ENCODE measurements around the gene DAPK3.

The DAPK3 gene

DNA sequence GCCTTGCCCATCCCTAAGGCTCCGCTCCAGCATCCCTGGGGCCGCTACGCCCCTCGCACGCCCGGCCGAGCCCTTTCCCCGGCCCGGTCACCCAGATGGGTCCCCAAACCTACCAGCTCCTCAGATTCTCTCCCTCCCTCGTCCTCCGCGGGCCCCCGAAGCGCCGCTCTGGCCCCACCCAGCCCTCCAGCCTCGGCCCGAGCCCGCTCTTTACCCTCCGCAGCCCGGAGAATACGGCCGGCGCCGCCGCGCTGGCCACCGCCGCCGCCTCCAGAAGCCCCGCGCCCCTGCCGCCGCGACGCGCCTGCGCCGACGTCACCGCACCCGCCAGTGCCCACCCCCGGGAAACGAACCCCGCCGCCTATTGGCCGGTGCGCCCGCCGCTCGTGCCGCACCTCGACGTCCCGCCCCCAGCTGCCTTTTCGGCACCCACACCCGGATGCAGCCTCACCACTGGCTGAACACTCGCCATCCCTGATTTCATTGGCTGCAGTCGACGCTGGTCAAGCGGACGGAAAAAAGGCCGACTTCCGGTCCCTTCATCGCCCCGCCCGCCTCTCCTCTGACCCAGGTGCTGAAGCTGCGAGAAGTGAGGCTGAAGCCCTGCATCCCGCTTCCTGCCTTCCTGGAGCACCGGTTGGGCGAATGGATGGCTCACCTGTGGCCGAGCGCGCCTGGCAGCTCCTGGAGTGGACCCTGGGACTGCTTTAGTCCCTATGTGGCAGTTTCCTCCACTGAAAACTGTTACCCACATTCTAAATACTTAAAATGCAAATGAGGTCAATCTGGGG lies at the start of gene DAPK3:
Gene DAPK3 (minus strand): TSS at position 292 of the 791 bp plus-strand sequence. CDS start 1,364 bp downstream, outside the sequence.
- H3K36me3 ChIP-seq (ENCODE audit: insufficient read depth, low read length): peaks cover 37% of the 10 kb centered on the region
- H3K9me3 ChIP-seq (ENCODE audit: control insufficient read depth, insufficient read depth, low read length): no peaks in the 10 kb centered on the region
- peaks cover 20% of the 10 kb centered on the region for H3K4me1 ChIP-seq (ENCODE audit: insufficient read depth, low read length)
- peak within 1 kb of the TSS; percentile 99 for H3K9ac ChIP-seq (ENCODE audit: low read depth, low read length)

DNA sequence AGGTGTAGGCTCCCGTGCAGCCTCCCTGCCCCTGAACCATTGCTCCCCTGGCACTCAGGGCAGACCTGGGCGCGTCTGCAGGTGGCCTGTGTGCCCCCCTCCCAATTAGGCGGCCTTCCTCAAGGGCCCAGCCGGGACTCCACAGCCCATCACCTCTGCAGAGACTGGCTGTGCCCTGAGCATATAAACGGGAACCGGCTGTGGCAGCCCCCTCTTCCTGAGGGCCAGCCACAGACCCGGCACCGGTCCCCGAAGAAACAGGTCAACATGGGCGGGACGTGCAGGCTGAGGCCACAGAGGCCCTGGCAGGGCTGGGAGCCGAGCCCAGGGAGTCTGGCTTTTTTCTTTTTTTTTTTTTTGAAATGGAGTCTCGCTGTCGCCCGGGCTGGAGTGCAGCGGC lies 48.7 kb upstream of the DAPK3 start:
- Histone ChIP-seq H3K9me3 (ENCODE audit: control insufficient read depth, insufficient read depth, low read length) (no peaks in the 10 kb centered on the region), H3K9ac (ENCODE audit: low read depth, low read length) (no peak overlapping the region), H3K36me3 (ENCODE audit: insufficient read depth, low read length) (no peaks in the 10 kb centered on the region; the same call in 1 of the 2 replicates), H3K4me1 (ENCODE audit: insufficient read depth, low read length) (0 out of 2 replicates have a peak, but pooled peaks cover 2% of the 10 kb centered on the region)

DNA sequence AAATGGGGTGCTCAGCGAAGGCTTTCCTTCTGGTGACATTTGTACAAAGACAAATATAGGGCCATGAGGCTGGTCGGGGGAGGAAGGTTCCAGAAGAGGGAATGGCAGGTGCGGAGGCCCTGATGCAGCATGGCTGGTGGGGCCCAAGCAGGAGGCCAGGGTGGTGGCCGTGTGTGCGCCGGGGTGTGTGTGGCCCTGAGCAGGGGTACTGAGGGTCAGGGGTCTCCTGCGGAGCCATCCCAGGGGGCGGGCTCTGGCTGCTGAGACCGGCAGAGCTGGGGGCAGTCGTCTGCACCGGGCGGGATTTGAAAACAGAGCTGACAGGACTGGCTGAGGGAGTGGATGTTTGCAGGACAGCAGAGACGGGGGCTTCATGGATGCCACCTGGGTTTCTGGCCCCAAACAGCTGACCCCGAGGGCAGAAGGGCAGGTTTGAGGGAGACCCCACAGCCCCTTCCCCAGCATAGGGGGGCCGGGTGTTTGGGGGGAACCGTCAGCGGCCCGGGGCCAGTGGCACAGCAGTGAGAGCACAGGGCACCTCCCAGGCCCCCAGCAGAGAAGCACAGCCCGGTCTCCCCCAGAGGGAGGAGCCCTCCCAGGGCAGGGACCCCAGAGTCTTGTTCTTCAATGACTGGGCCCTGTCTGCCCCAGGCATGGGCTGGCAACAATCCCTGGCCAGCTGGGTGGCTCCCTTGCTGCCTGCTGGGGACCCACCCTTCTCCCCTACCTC lies 48.0 kb upstream of the DAPK3 start:
- no peak overlapping the region for H3K9ac ChIP-seq (ENCODE audit: low read depth, low read length)
- no peaks in the 10 kb centered on the region; the same call in 1 of the 2 replicates for H3K36me3 ChIP-seq (ENCODE audit: insufficient read depth, low read length)
- 0 out of 2 replicates have a peak, but pooled peaks cover 4% of the 10 kb centered on the region for H3K4me1 ChIP-seq (ENCODE audit: insufficient read depth, low read length)
- H3K9me3 ChIP-seq (ENCODE audit: control insufficient read depth, insufficient read depth, low read length): no peaks in the 10 kb centered on the region

DNA sequence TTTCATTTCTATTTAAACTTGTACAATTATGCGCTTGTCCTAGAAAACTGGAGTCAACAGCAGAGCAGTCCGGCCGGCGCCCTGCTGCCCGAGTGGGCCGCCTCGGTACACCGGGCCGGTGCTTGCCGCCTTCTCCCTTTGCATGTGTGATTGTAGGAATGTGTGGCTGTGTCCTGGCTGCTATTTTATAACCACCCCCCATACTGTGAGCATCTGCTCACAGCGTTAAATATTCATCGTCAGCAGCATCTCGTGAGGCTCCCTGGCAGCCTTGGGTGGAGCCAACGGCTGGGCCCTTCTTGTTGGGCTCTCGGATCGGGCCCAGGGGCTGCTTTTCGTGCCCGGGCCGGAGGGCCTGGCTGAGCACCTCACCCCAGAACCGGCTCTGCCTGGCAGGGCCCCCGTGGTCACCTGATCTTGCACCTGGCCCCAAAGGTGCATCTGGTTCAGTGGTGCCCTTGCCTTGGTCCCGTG lies 47.3 kb upstream of the DAPK3 start:
- 0 out of 2 replicates have a peak, but pooled peaks cover 4% of the 10 kb centered on the region for H3K4me1 ChIP-seq (ENCODE audit: insufficient read depth, low read length)
- no peaks in the 10 kb centered on the region for H3K9me3 ChIP-seq (ENCODE audit: control insufficient read depth, insufficient read depth, low read length)
- no peaks in the 10 kb centered on the region; the same call in 1 of the 2 replicates for H3K36me3 ChIP-seq (ENCODE audit: insufficient read depth, low read length)
- H3K9ac ChIP-seq (ENCODE audit: low read depth, low read length): no peak overlapping the region

DNA sequence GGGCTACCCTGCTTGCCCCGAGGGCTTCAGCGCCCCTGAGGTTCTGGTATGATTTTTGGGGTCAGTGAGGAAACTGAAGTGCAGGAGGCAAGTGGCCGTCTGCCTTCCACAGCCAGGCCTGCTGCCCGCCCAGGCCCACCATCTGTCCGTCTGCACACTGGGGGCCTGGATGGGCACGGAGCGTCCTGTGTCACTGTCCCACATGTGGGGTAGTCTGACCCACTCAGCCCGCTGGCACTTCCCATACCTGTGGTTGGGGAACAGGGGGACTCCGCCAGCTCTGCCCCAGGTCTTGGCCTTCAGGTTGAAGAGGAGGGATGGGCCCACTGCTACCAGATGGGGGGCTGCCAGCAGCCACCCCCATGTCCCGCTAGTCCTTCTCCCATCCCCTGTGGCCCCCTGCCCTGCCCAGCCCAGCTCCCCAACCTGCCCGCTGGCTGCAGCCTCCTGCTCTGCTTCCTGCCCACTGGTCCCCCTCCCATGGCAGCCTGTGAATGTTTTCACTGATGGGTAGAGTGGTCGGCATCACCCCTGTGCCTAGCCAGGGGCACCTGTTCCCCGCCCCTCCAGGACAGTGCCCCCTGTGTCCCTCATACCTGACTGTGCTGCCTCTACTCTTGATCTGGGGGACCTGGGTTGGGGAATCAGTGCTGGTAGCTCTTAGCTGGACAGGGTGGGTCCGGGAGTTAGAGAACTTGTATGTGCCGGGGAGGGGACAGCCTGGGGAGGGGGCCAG lies 46.2 kb upstream of the DAPK3 start:
- Histone ChIP-seq H3K4me1 (ENCODE audit: insufficient read depth, low read length) (0 out of 2 replicates have a peak, but pooled peaks cover 4% of the 10 kb centered on the region), H3K9me3 (ENCODE audit: control insufficient read depth, insufficient read depth, low read length) (no peaks in the 10 kb centered on the region), H3K36me3 (ENCODE audit: insufficient read depth, low read length) (no peaks in the 10 kb centered on the region; the same call in 1 of the 2 replicates), H3K9ac (ENCODE audit: low read depth, low read length) (no peak overlapping the region)

DNA sequence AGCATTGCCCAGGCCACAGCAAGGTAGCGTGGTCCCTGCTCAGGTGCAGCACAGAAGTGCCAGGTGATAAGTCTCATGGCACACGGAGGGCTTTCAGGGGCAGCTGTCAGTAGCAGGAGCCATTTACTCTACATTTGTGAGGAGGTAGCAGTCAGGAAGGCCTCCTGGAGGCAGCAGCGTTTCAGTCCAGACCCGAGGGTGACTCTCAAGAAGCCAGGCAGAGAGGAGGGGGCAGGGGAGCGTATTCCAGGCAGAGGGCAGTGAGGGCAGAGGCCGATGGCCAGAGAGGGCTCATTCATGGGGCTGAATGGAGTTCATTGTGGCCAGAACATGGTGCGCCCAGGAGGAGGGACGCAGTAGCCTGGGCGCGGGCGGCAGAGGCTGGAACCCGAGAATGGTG lies 45.6 kb upstream of the DAPK3 start:
- 0 out of 2 replicates have a peak, but pooled peaks cover 4% of the 10 kb centered on the region for H3K4me1 ChIP-seq (ENCODE audit: insufficient read depth, low read length)
- H3K36me3 ChIP-seq (ENCODE audit: insufficient read depth, low read length): no peaks in the 10 kb centered on the region; the same call in 1 of the 2 replicates
- no peak overlapping the region for H3K9ac ChIP-seq (ENCODE audit: low read depth, low read length)
- H3K9me3 ChIP-seq (ENCODE audit: control insufficient read depth, insufficient read depth, low read length): no peaks in the 10 kb centered on the region

DNA sequence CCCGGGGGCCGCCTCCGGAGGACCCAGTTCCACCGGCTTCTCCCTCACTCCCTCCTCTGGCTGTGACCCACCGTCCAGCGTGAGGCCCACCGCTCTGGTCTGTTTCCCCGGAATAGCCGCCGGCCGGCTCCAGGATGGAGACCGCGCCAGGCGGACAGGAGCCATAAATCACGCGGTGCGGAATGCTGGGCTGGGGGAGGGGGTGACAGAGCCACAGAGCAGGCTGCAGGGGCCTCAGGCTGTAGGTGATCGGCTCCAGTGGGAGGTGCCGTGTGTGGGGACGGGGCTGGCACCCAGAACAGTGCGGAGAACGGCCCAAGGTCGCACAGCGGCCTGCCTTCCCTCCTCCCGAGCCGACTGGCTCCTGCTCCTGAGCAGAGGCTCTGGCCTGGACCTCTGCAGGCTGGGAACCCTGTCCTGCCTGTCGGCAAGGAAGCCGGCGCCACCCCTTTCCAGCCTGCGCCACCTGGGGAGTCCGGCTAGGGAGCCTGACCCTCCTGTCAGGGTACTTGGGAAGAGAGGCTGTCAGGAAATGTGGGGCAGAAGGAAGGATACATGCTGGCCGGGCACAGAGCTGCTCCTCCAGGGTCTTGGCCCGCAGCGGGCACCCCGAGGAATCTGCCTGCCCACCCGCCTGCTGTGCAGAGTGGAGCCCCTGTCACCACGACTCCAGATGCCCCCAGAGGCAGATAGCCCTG lies 45.0 kb upstream of the DAPK3 start:
- H3K36me3 ChIP-seq (ENCODE audit: insufficient read depth, low read length): no peaks in the 10 kb centered on the region; the same call in 1 of the 2 replicates
- no peak overlapping the region for H3K9ac ChIP-seq (ENCODE audit: low read depth, low read length)
- H3K4me1 ChIP-seq (ENCODE audit: insufficient read depth, low read length): 0 out of 2 replicates have a peak, but pooled peaks cover 4% of the 10 kb centered on the region
- no peaks in the 10 kb centered on the region for H3K9me3 ChIP-seq (ENCODE audit: control insufficient read depth, insufficient read depth, low read length)

DNA sequence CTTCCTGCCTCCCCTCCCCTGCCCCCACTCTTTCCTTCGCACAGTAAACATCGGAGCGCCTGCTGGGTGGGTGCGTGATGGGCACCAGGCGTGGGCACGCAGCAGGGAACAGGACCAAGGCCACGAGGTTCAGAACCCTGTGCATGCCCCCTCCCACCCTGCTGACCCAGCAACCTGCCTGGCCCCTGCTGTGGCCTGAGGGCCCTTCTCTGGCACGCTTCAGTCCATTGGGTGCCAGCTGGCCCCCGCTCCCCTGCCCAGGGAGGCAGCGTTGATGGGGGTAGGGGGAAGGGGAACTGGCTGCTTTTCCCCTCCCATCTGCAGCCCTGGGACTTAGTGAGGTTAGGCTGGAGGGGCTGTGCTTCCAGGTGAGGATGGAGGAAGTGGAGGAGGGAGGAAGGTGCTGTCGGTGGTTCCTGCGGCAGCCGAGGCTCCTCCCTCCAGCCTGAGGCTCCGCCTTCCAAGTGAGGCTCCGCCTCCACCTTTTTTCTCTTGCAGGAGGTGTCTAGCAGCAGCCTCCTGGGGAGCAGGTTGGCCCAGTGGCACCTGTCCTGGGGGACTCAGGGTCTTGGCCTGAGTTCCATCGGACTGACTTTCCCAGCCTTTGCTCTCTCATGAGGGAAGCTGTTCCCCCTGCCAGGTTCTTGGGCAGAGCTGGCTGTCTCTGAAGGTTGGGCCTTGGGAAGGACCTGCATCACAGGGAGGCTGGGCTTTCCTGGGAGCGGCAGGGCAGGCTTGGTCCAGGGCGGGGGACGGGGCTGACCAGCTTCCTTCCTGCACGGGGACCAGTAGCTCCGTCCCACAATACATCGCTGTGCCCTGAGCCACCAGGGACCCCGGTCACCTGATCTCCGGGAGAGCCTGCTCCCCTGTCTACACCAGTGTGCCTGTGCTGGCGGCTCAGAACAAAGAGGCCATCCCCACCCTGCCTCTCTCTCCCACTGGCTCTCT lies 43.9 kb upstream of the DAPK3 start:
- Histone ChIP-seq H3K4me1 (ENCODE audit: insufficient read depth, low read length) (0 out of 2 replicates have a peak, but pooled peaks cover 4% of the 10 kb centered on the region), H3K9me3 (ENCODE audit: control insufficient read depth, insufficient read depth, low read length) (no peaks in the 10 kb centered on the region), H3K9ac (ENCODE audit: low read depth, low read length) (no peak overlapping the region), H3K36me3 (ENCODE audit: insufficient read depth, low read length) (peaks cover 4% of the 10 kb centered on the region; the same call in 1 of the 2 replicates)

DNA sequence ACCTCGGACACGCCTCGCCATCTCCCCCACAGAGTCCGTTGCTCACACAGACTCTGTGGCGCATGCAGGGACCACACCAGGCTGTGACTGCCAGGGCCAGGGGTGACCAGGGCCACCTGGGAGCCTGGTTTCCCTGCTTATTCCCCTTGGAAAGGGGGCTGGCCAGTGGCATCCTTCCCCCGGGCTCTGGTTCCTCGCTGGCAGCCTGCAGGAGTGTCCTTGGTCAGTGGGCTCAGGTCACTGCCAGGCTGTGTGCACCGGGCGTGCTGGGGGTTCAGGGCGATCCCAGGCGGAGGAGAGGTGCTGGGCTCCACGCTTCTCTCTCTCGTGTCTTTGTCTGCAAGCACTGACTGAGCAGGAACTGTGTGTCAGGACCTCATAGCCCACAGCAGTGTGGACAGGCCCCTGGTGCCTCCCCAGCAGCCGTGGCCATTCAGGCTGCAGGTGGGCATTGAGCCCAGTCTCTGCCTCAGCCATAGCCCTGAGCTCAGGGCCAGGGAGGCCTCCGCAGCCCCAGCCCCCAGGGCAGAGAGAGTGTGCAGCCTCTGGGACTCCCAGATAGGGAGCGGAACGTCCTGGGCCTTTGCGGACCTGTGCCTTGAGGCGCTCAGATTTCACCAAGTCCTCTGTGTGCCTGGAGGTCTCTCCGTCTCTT lies 43.1 kb upstream of the DAPK3 start:
- Histone ChIP-seq H3K4me1 (ENCODE audit: insufficient read depth, low read length) (0 out of 2 replicates have a peak, but pooled peaks cover 5% of the 10 kb centered on the region), H3K36me3 (ENCODE audit: insufficient read depth, low read length) (peaks cover 4% of the 10 kb centered on the region; the same call in 1 of the 2 replicates), H3K9me3 (ENCODE audit: control insufficient read depth, insufficient read depth, low read length) (no peaks in the 10 kb centered on the region), H3K9ac (ENCODE audit: low read depth, low read length) (no peak overlapping the region)

DNA sequence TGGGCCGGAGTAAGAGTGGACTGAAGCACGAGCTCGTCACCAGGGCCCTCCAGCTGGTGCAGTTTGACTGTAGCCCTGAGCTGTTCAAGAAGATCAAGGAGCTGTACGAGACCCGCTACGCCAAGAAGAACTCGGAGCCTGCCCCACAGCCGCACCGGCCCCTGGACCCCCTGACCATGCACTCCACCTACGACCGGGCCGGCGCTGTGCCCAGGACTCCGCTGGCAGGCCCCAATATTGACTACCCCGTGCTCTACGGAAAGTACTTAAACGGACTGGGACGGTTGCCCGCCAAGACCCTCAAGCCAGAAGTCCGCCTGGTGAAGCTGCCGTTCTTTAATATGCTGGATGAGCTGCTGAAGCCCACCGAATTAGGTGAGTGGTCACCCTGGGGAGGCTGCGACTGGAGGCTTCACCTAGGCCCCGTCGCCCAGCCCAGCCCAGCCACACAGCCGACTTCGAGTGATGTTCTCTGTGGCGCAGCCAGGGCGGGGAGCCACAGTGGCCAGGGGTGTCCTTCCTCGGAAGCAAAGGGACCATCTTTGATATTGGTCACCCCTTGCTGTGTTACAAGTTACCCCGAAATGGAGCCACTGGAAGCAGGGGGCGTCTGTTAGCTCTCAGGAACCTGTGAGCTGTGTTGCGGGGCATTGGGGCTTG lies 42.2 kb upstream of the DAPK3 start:
- 0 out of 2 replicates have a peak, but pooled peaks cover 9% of the 10 kb centered on the region for H3K4me1 ChIP-seq (ENCODE audit: insufficient read depth, low read length)
- no peak overlapping the region for H3K9ac ChIP-seq (ENCODE audit: low read depth, low read length)
- no peaks in the 10 kb centered on the region for H3K9me3 ChIP-seq (ENCODE audit: control insufficient read depth, insufficient read depth, low read length)
- peaks cover 4% of the 10 kb centered on the region; the same call in 1 of the 2 replicates for H3K36me3 ChIP-seq (ENCODE audit: insufficient read depth, low read length)

DNA sequence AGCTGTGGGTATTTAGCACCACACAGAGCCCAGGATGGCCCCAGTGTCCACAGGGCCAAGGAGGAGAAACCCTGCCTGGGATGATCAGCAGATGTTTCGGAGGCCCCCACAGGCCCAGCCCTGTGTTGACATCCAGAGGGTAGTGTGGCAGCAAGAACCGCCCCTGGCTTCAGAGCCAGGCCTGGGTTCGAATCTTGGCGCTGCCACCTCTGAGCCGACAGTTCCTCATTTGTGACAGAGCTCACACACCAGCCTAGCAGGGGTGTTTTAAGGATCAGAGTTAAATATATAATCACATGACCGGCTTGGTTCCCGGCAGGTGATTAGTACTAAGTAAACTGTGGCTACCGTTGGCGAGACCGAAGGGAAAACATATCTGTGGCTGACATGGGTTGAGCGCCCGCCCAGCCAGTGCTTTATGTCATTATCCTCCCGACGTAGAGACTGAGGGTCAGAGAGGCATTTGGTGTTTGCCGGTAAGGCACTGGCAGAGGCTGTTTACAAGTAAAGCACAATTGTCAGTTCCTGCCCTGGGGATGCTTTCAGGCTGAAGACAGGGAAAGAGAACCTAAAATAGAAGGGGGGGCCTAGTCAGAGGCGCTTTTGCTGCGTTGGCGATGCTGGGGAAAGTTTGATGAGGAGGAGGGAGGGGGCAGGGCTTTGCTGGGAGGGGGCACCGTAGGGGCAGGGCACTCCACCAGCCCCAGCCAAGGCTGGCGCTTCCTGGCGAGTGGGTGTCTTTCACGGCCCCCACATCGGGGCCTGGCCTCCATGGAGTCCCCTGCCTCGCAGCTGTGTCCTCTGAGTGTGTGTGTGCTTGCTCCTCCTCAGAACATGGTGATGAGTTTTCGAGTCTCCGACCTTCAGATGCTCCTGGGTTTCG lies 41.4 kb upstream of the DAPK3 start:
- no peak overlapping the region for H3K9ac ChIP-seq (ENCODE audit: low read depth, low read length)
- H3K4me1 ChIP-seq (ENCODE audit: insufficient read depth, low read length): 0 out of 2 replicates have a peak, but pooled peaks cover 9% of the 10 kb centered on the region
- H3K9me3 ChIP-seq (ENCODE audit: control insufficient read depth, insufficient read depth, low read length): no peaks in the 10 kb centered on the region
- peaks cover 4% of the 10 kb centered on the region; the same call in 1 of the 2 replicates for H3K36me3 ChIP-seq (ENCODE audit: insufficient read depth, low read length)

All from ES-I3 (cell line).